ENCODE measurements around the gene HOXD4.

Gene HOXD4

GRCh38 chr2:176151442-176152287 is at the start of gene HOXD4:
Gene HOXD4 (plus strand): TSS chr2:176151550. CDS start chr2:176151634, 84 bp downstream.
- no peak for DNase-seq

GRCh38 chr2:176101842-176102241 is 49.5 kb upstream of the HOXD4 start:
- no peak for DNase-seq

DNA sequence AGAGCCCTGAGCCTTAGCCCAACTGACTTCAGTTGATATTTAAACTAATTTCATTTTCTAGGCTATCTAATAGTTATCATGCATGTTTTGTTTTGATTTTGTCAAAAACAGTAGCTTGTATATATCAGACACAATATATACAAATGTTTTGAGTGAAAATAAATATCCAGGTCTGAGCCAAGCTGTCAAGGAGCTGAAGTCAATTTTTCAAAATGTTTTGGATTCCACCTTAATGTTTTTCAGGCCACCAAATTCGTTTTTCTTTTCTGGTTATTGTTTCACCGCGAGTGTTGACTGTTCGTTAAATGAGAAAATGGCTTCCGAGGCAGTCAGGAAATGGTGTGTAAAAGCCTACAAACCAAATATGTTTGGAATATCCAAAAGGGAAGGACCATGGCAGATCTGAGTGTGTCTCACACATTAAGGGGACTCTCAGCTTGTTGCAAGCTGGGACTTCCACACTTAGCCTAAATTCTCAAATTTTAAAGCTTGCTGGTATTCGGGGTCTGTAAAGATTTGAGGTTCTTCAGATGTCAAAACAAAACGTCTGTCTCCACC is 49.0 kb upstream of the HOXD4 start:
- DNase-seq: no peak

DNA sequence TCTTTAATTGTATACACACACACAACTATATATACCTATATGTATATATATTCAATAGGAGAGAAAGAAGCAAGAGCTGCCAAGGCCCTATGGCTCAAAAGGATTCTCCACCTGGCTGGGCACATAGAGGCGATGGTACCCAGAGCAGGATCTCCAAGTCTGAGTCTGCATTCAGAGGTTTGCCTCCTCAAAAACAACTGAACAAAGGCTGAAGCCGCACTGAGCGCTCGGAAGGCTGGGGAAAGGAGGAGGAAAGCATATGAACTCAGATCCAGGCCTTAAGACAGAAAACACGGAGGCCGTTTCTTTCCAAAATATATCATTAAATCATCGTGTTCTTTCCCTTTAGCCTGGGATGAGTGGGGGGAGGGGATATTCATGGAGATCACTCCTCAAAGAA is 48.2 kb upstream of the HOXD4 start:
- no peak for DNase-seq

GRCh38 chr2:176103742-176104315 is 47.5 kb upstream of the HOXD4 start:
- DNase-seq: no peak

- DNase-seq: no peak
These were observed 46.9 kb upstream of the HOXD4 start for GRCh38 chr2:176104316-176105077.

DNA sequence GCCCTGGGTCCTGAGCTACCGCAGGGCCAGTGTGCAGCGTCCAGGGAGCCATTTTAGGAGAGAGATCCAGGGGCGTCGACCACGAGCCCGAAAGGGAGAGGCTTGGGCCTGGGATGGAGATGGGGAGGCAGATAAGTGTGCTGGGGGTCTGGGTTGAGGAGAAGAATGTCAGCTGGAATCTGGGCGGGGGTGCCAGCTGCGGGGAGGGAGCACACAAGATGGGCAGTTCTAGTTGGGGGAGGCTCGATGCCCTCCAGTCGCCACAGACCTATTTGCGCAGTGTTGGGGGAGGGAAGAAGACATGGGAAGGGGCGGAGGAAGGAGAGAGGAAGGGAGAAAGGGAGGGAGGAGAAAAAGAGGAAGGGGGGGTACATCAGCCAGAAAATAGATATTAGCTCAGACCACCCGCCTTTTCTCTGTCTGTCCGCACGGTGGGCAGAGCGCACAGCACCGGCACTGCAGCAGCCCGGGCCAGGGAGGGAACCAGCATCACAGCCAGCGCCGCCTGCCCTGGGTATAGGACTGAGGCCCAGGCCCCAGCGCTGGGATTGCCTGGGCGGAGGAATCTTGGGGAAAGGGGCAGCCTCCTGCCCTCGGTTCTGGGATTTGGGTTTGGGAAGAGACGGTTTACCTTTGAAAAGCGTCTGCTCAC is 46.1 kb upstream of the HOXD4 start:
- no peak for DNase-seq

DNA sequence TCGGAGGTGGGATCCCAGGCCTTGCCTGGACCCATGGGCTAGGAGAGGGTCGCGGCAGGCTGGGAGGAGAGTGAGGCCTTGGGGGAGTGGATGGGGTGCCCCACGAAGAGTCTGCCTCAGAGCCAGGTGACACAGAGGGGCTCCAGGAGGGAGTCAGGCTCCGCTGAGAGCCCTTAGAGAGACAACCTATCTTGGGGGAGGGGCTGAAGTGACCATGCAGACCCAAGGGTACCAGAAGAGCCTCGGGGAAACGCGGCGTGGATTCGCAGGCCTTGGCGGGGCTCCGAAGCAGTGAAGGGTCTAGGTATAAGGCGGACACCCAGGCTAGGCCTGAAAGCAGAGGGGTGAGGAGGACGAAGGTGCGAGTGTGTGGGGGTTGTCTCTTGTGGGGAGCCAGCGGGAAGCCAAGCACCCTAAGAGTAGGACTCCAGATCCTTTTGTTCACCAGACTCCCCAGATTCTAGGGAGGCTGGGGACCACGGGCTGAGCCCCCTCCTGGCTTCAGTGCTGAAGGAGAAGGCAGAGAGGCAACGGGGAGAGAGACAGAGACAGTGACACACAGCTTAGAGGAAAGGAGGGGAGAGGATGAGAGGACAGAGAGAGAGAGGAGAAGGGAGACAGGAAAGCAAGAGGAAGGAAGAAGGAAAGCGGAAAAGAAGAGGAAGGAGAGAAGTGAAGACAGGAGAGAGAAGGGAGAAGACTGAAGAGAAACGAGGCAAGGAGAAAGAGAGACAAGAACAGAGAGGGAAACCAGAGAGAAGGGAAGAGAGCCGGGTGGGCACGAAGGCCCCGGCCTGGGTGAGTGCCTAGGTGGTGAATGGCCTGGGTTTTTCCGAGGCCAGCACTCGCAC is 45.4 kb upstream of the HOXD4 start:
- DNase-seq: no peak

DNA sequence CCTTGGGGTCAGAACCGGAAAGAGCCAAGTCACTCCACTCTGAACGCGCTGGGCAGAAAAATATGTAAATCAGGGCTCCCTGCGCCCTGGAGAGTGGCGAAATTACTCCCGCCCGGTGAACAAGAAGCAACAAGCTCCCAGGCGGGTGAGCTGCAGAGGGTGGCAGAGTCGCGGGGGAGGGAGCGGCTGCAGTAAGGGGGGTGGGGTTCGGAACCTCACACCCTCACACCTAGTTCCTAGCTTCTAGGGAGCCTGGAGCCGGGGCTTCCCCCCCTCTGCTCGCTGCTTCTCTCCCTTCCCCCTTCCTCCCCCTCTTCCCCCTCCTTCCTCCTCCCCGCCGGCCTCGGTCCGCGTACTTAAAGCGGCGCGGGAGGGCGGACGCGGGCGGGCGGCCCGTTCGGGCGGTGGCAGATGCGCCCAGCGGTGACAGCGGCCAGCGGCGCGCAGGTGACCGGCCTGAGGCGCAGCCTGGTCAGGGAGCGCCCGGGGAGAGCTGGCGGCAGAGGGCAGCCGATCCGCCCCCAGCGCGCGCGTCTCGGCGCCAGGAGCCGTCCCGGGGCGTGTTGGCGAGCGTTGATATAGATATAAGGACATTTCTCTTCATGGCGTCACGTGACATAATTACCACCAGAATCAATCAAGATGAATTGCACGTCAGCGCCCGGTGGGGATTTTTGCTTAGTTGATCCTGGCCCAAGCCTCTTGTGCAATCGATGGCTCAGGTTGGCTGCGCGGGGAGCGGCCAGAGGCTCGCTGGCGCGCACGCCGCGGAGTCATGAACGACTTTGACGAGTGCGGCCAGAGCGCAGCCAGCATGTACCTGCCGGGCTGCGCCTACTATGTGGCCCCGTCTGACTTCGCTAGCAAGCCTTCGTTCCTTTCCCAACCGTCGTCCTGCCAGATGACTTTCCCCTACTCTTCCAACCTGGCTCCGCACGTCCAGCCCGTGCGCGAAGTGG is 44.5 kb upstream of the HOXD4 start, which contains the start of gene HOXD11:
Gene HOXD11 (plus strand): TSS at position 700 of the 959 bp plus-strand sequence. CDS start 76 bp downstream, at position 776.
- DNase-seq: no peak

DNA sequence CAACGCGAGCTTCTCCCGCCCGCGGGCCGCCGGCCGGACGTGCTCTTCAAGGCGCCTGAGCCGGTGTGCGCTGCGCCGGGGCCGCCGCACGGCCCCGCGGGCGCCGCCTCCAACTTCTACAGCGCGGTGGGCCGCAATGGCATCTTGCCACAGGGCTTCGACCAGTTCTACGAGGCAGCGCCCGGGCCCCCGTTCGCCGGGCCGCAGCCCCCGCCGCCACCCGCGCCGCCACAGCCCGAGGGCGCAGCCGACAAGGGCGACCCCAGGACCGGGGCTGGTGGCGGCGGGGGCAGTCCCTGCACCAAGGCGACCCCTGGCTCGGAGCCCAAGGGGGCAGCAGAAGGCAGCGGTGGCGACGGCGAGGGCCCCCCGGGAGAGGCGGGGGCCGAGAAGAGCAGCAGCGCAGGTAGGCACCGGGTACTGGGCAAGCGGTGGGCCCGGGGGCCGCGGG is 43.6 kb upstream of the HOXD4 start:
- DNase-seq: no peak

DNA sequence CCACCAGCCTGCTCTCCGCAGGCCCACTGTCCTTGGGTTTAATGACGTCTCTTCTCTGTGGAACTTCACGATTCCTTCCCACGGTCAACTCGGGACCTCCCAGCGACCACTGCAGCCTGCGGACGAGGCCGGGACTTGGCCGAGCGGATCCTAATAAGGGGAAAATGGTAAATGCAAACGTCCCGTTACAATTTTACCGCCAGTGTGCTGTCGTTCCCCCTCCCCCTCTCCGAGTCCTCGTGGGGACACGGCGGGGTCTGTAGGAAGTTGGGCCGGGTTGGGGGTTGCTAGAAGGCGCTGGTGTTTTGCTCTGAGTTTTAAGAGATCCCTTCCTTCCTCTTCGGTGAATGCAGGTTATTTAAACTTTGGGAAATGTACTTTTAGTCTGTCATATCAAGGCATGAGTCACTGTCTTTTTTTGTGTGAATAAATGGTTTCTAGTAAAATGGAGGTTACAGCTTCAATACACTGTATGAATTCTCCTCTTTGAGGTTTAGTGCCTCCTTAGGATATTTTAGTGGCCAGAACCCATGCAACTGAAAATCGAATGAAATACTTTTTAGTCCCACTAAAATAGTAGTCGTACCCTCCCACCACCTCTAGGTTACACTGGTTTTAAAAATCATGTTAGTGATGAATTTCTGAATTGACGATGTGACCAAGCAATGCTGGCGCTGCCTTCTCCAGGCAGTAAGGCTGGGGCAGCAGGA is 42.0 kb upstream of the HOXD4 start:
- no peak for DNase-seq

GRCh38 chr2:176109946-176110345 is 41.4 kb upstream of the HOXD4 start:
- no peak for DNase-seq

GRCh38 chr2:176110415-176111308 is 40.7 kb upstream of the HOXD4 start:
- no peak for DNase-seq

- DNase-seq: no peak
These were observed 40.1 kb upstream of the HOXD4 start for GRCh38 chr2:176111309-176111663.

- no peak for DNase-seq
These were observed 39.4 kb upstream of the HOXD4 start for GRCh38 chr2:176111846-176112374.

DNA sequence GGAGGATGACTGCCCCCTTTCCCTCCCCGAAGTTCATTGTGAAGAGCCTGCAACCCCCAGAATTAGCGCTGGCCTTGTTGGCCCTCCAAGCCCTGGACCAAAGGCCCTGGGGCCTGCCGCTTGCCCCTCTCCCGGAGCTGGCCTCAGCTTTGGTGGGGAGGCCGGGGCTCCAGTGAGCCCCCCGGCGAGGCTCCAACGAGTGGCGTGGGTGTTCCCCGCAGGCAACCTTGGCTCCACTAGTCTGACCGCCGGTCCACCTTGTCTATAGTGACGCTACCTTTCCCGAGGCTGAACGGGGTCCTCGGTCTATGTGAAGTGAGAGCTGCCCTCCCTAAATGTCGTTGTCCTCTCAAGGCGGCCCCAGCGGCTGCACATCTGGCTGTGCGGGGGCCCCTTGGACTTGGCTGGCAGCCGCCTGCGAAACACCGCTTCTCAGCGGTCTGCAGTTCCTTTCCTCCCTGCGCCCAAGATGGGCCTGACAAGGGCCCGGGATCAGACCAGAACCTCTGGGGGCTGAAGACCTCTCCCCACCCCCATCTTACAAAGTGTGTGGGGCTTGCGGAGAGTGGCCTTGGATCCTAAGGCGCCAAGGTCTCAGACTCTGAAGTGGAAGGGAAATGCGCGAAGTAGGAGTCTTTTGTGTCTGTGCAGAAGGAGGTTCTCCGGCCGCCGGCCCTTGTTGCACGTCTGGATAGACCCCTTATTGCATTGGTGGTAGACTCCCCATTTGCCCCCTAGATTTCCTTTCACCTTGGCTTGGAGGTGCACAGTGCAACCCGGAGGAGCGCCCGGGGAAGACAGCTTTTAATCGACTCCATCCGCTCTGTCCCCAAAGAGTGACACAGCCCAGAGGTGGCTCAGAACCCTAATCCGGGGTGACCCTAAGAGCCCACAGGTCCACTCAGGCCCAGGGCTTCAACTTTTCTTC is 38.7 kb upstream of the HOXD4 start:
- no peak for DNase-seq
